NCI-H187 treated with DMSO at 0.1 percent for 48 hours (cell line): Measurements from ENCODE around the gene FBXL5.
"Not testable (repeated sequence)": the region's sequence is repeated elsewhere in the genome, so short reads cannot be mapped to it uniquely, and the experiment has no call there.

Experiments
- DNase-seq: peaks from one replicate; lab custom pipeline; 2025; lab: John Stamatoyannopoulos, UW

The FBXL5 gene

GRCh38 chr4:15651676-15652075 is 3.5 kb downstream of the FBXL5 start:
- no peak for DNase-seq

GRCh38 chr4:15649914-15650545 is 5.1 kb downstream of the FBXL5 start:
- peak; percentile 21 for DNase-seq

GRCh38 chr4:15648600-15648999 is 6.6 kb downstream of the FBXL5 start:
- no peak for DNase-seq

GRCh38 chr4:15638418-15638817 is 16.7 kb downstream of the FBXL5 start:
- DNase-seq = no peak

- DNase-seq = no peak
Observed at GRCh38 chr4:15636818-15637217, 18.3 kb downstream of the FBXL5 start.

- not testable (repeated sequence) for DNase-seq
Observed at GRCh38 chr4:15617407-15617806, 37.8 kb downstream of the FBXL5 start.

GRCh38 chr4:15614891-15615290 is 40.3 kb downstream of the FBXL5 start:
- DNase-seq = not testable (repeated sequence)

- no peak for DNase-seq
Observed at GRCh38 chr4:15612136-15612535, 43.0 kb downstream of the FBXL5 start.

GRCh38 chr4:15610855-15611254 is 44.3 kb downstream of the FBXL5 start:
- DNase-seq = no peak

- no peak for DNase-seq
Observed at GRCh38 chr4:15605537-15605936, 49.6 kb downstream of the FBXL5 start.

GRCh38 chr4:15601862-15602261 is 53.3 kb downstream of the FBXL5 start:
- no peak for DNase-seq

- DNase-seq = no peak
Observed at GRCh38 chr4:15600176-15600575, 55.0 kb downstream of the FBXL5 start.

- DNase-seq = no peak
Observed at GRCh38 chr4:15598644-15599043, 56.5 kb downstream of the FBXL5 start.

GRCh38 chr4:15592799-15593198 is 62.4 kb downstream of the FBXL5 start:
- DNase-seq = no peak

- no peak for DNase-seq
Observed at GRCh38 chr4:15587649-15588048, 67.5 kb downstream of the FBXL5 start.

GRCh38 chr4:15586066-15586465 is 69.1 kb downstream of the FBXL5 start:
- DNase-seq = no peak

GRCh38 chr4:15585331-15585730 is 69.8 kb downstream of the FBXL5 start:
- no peak for DNase-seq

- DNase-seq = no peak
Observed at GRCh38 chr4:15584785-15585184, 70.4 kb downstream of the FBXL5 start.

GRCh38 chr4:15577508-15577907 is 77.6 kb downstream of the FBXL5 start:
- DNase-seq = no peak

- DNase-seq = no peak
Observed at GRCh38 chr4:15575966-15576365, 79.2 kb downstream of the FBXL5 start.

GRCh38 chr4:15569746-15570145 is 85.4 kb downstream of the FBXL5 start:
- no peak for DNase-seq

- DNase-seq = no peak
Observed at GRCh38 chr4:15568821-15569220, 86.3 kb downstream of the FBXL5 start.

GRCh38 chr4:15563871-15564270 is 91.3 kb downstream of the FBXL5 start:
- no peak for DNase-seq

GRCh38 chr4:15562623-15563022 is 92.5 kb downstream of the FBXL5 start:
- DNase-seq = no peak

- DNase-seq = no peak
Observed at GRCh38 chr4:15562114-15562513, 93.0 kb downstream of the FBXL5 start.
